ENCODE measurements around the gene NPNT.

DNA sequence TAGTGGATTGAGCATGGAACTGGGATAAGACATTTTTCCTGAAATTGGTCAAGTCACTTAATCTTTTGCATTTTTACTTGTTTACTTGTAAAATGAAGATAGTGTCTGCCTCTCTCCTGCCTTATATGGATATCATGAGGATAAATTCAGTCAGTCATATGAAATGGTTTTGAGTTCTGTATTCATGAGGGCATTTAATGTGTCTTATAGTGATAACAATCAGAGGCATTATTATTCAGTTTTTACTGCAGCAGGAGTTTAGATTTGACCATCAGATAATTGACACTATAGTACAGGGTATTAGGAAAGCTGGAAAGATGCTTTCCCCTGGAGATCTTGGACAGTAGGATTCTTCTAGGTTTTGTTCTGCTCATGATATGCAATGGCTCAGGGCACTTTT, 26.0 kb downstream of the NPNT start:
- TF ChIP-seq, protein P1, sequence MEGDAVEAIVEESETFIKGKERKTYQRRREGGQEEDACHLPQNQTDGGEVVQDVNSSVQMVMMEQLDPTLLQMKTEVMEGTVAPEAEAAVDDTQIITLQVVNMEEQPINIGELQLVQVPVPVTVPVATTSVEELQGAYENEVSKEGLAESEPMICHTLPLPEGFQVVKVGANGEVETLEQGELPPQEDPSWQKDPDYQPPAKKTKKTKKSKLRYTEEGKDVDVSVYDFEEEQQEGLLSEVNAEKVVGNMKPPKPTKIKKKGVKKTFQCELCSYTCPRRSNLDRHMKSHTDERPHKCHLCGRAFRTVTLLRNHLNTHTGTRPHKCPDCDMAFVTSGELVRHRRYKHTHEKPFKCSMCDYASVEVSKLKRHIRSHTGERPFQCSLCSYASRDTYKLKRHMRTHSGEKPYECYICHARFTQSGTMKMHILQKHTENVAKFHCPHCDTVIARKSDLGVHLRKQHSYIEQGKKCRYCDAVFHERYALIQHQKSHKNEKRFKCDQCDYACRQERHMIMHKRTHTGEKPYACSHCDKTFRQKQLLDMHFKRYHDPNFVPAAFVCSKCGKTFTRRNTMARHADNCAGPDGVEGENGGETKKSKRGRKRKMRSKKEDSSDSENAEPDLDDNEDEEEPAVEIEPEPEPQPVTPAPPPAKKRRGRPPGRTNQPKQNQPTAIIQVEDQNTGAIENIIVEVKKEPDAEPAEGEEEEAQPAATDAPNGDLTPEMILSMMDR (IDR thresholded peaks at IDR 0.05) = no peak
- no peak for TF ChIP-seq POLR2A (IDR thresholded peaks at IDR 0.05)
